ENCODE data around the gene PNPO.

GRCh38 chr17:47934856-47935255 lies 6.5 kb upstream of the PNPO start:
- TF ChIP-seq MAX (IDR thresholded peaks at IDR 0.05; ENCODE audit: low read depth) (no peak), RAD21 (IDR thresholded peaks at IDR 0.05; ENCODE audit: low read length) (no peak), CTCF (IDR thresholded peaks at IDR 0.05) (no peak), RFX5 (IDR thresholded peaks at IDR 0.05; ENCODE audit: low read length) (no peak), YY1 (IDR thresholded peaks at IDR 0.05; ENCODE audit: low read depth) (no peak), EP300 (IDR thresholded peaks at IDR 0.05; ENCODE audit: borderline replicate concordance in 1 of 2, low read depth in 1 of 2, low read length in 1 of 2) (no peak)
